NCI-H187 (cell line): ENCODE data around the gene CCDC183.
"Not testable (repeated sequence)": the region's sequence is repeated elsewhere in the genome, so short reads cannot be mapped to it uniquely, and the experiment has no call there.

Experiments used
- DNase-seq, 2 experiments: peaks; one replicate each; lab custom pipeline; 2025; lab: John Stamatoyannopoulos, UW

CCDC183 gene

GRCh38 chr9:136839229-136840139, 43.3 kb downstream of the CCDC183 start:
- no peak for DNase-seq

- peak in 1 of 2 experiments; percentile 8 for DNase-seq
Observed at GRCh38 chr9:136840140-136840876, 44.2 kb downstream of the CCDC183 start.

DNA sequence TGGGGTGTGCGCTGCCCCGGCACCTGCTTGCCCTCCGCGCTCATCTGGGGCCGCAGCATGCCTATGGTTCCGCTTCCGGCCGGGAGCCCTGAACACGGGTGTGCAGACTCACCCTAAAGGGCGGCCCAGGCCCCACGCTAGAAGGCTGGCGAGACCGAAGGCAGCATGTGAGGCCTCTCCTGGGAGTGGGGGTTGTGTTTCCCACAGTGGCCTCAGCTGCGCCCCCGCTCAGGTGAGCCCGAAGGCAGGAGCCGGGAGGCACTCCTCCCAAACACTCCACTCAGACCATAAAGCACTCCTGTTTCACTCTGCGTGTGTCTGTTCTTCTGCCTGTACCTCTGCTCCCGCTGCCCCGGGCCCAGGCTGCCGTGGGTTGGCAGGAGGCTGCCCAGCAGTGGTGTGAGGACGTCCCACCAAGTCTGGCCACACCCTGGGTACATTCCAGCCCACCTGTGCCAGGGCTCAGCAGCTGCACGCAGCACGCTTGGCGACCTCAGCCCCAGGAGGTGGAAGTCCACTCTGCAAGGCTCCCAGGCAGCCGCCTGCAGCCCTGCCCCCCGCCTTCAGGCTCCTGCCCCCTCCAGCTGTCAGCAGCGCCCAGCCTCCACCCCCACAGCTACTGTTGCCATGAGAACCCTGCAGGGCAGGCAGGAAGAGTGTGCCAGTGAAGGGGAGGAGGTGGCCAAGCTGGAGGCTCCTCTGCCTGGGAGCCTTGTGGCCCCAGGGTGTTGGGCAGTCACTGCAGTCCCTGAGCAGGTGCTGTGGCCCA, 44.9 kb downstream of the CCDC183 start:
- DNase-seq, result peak; percentile 10 to 49

DNA sequence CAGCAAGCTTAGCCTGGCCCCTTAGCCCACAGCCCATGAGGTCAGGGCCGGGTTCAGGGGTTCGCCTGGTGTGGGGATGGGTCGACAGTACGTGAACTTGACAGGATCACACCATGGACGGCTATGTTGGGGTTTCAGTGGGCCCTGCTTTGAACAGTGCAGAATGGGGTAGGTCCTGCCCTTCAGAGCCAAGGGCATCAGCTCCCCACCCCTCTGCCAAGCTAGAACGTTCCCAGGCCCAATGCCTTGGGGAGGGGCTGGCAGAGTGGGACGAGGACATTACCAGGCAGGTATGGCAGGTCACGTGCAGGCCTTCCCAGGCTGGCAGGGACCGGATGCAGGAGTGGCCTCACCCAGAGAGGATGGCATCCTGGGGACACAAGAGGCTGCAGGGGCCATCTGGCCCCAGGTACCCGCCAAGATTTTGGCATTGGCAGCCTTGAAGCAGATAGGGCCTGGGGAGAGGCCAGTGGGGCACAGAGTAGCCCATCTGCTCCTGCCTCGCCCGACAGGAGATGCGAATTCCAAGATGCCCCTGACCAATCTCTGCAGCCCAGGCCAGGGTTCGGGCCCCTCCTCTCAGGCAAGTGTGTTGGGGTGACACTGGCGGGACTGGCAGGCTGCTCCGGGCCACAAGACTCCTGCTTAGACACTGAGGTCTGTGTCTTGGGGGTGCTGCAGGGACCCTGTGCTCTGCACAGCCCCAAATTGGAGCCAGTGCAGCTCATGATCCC, 45.7 kb downstream of the CCDC183 start:
- DNase-seq, result not testable (repeated sequence)

DNA sequence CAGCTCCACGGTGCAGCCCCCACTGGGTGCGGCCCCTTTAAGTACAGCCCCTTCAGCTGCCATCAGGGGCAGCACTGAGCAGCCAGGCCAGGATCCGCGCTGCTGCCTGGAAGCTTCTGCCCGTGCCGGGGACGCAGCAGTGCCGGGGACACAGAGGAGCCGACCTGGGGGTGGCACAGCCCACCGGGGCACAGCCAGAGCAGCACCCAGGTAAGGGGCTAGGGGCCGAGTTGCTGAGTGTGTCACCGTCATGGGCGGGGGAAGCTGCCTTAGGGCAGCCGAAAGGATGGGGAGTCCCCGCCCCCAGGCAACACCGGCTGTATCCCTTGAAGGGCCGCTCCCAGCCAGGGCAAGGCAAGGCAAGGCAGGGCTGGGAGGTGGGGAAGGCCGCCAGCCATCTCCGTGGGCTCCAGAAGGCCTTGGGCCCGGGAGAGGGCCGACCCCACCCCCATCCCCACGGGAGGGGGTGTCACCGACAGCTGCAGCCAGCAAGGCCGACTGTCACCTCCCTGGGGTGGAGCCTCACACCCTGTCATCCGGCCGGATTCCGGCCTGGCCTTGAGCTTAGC, 46.3 kb downstream of the CCDC183 start, which contains the start of gene AJM1:
TSS of gene AJM1 (plus strand) at position 99 of the 569 bp plus-strand sequence. CDS start 1,937 bp downstream, outside the sequence.
- DNase-seq, result peak in 1 of 2 experiments; percentile 26

DNA sequence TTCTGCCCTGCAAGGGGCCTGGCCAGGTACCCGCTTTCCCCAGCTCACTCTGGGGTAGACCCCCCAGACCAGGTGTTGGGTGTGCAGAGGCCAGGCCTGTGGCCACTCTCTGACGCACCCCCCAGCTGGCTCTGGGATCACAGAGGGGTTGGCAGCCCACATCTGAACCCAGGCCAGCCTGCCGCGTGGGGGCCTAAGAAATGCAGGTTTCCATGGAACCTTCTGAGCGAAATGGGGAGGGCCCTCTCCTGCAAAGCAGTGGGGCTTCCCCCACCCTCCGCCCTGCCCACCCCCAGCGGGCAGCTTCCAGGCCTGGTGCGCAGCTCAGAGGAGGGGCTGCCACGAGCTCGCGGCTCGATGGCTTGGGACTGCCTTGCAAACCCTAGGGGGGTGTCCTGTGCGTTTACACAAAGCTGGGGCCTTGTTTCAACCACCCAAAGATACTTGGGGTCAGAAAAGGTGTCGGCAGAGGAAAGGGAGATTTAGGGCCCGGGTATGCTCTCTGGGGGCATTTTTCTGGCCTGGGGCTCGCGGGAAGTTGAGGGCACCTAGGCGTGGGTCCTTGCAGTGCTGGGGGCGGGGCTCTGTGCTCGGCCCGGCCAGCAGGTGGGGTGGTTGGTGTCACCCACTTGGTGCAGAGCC, 47.1 kb downstream of the CCDC183 start:
- not testable (repeated sequence) for DNase-seq

DNA sequence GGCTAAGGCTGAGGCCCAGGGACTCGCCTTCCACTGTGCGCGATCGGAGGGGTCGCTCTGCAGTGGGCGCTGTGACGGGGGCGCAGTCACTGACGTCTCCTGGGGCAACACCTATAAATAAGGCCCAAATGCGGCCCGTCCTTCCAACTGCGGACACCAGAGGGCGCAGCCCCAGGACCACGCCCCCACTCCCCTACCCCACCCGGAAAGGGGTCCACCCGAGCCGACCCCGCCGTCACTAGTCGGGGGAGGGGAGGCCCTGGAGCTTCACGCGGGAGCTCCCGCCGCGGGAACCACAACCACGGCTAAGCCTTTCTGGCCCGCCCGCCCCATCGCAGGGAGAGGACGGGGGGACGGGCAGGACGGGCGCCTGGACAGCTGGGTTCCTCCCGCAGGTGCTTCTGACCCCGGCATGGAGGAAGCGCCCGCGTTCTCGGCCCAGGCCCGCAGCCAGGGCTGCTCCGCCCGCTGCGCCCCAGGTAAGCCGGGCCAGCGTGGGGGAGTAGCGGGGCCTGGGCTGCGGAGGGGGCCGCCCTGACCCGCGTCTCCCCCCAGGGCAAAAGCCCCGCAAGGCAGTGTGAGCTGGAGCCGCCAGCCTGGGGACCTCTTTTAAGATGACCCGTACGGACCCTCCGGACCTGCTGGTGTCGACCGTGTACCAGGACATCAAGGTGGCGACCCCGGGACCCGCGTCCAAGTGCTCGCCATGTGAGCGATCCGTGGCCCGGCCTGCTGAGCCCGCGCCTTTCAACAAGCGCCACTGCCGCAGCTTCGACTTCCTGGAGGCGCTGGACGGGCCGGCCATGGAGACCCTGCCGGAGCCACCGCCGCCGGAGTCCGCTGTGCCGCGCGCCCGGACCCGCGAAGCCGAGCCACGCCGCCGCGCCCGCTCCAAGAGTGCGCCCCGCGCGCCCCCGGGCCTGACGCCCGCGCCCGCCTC, 47.9 kb downstream of the CCDC183 start:
- DNase-seq, result not testable (repeated sequence)

- DNase-seq, result no peak
Observed at GRCh38 chr9:136844761-136845464, 48.8 kb downstream of the CCDC183 start.

- no peak for DNase-seq
Observed at GRCh38 chr9:136845465-136846260, 49.5 kb downstream of the CCDC183 start.

DNA sequence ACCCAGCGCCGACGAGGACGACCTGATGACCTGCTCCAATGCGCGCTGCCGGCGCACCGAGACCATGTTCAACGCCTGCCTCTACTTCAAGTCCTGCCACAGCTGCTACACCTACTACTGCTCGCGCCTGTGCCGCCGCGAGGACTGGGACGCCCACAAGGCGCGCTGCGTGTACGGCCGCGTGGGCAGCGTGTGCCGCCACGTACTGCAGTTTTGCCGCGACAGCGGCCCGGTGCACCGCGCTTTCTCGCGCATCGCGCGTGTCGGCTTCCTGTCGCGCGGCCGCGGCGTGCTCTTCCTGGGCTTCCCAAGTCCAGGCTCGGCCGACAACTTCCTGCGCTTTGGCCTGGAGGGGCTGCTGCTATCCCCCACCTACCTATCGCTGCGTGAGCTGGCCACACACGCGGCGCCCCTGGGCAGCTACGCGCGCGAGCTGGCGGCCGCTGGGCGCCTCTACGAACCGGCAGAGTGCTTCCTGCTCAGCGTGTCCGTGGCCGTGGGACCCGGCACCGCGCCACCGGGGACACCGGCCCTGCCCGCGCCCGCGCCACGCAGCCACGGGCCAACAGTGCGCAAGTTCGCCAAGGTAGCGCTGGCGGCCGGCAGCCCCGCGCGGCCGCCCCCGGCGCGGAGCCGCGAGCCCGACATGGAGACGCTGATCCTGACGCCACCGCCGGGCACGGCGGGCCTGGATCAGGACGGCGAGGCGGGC, 50.4 kb downstream of the CCDC183 start:
- no peak for DNase-seq

GRCh38 chr9:136847088-136847825, 51.1 kb downstream of the CCDC183 start:
- no peak for DNase-seq

GRCh38 chr9:136847826-136848392, 51.8 kb downstream of the CCDC183 start:
- peak; percentile 12 to 43 for DNase-seq

- no peak for DNase-seq
Observed at GRCh38 chr9:136848393-136849037, 52.4 kb downstream of the CCDC183 start.

- peak; percentile 86 to 93 for DNase-seq
Observed at GRCh38 chr9:136849038-136849959, 53.2 kb downstream of the CCDC183 start, which contains the start of gene PHPT1. Gene PHPT1, plus strand, starts transcription at chr9:136849409. Its CDS starts 22 bp downstream, at chr9:136849431.
